DOHH2 (cell line): ENCODE measurements around the gene RPN1.

Experiments used
- H3F3A ChIP-seq: fragments of 200-600 bp; sonication (generic), shearing (Covaris generic); 2 replicates; pipeline ENCODE4 v1.6.0; 2016; ENCODE audit warnings: antibody characterized with exemption, mild to moderate bottlenecking; ENCODE audit not compliant: control insufficient read depth, insufficient read depth
- H3K27ac ChIP-seq: fragments of 200-600 bp; sonication (generic); 2 replicates; pipeline ENCODE4 v1.5.1; 2014; ENCODE audit warnings: low read depth, mild to moderate bottlenecking, low read length, moderate library complexity
- H3K27me3 ChIP-seq: fragments of 200-600 bp; sonication (generic); 2 replicates; pipeline ENCODE4 v1.6.1; 2014; ENCODE audit warnings: mild to moderate bottlenecking, low read length, mixed read lengths; ENCODE audit not compliant: control insufficient read depth
- H3K36me3 ChIP-seq: fragments of 200-600 bp; sonication (generic); 2 replicates; pipeline ENCODE4 v1.6.1; 2014; ENCODE audit warnings: mild to moderate bottlenecking, low read length, moderate library complexity, mixed read lengths; ENCODE audit not compliant: control insufficient read depth
- H3K4me1 ChIP-seq: fragments of 200-600 bp; sonication (generic); 2 replicates; pipeline ENCODE4 v1.6.1; 2014; ENCODE audit warnings: mild to moderate bottlenecking, low read length, mixed read lengths; ENCODE audit not compliant: control insufficient read depth
- H3K4me2 ChIP-seq: fragments of 200-600 bp; sonication (generic); 2 replicates; pipeline ENCODE4 v1.6.0; 2014; ENCODE audit warnings: mild to moderate bottlenecking, low read length, moderate library complexity
- H3K4me3 ChIP-seq: fragments of 200-600 bp; sonication (generic); 2 replicates; pipeline ENCODE4 v1.5.1; 2014; ENCODE audit warnings: mild to moderate bottlenecking, low read length, mixed read lengths
- H3K79me2 ChIP-seq: fragments of 200-600 bp; sonication (generic); 2 replicates; pipeline ENCODE4 v1.6.1; 2014; ENCODE audit warnings: mild to moderate bottlenecking, low read length, mixed read lengths; ENCODE audit not compliant: control insufficient read depth
- H3K9me2 ChIP-seq: fragments of 200-600 bp; sonication (generic); replicated peaks from 2 replicates; pipeline ENCODE4 v1.6.1; 2014; ENCODE audit warnings: mild to moderate bottlenecking, low read length, mixed read lengths; ENCODE audit not compliant: control insufficient read depth
- H3K9me3 ChIP-seq: fragments of 200-600 bp; sonication (generic); 2 replicates; pipeline ENCODE4 v1.6.1; 2014; ENCODE audit warnings: antibody characterized with exemption, low read length, mixed read lengths; ENCODE audit not compliant: control insufficient read depth, insufficient read depth
- H4K20me1 ChIP-seq: fragments of 200-600 bp; sonication (generic); 2 replicates; pipeline ENCODE4 v1.6.0; 2014; ENCODE audit warnings: low read depth, mild to moderate bottlenecking, antibody characterized with exemption, low read length, moderate library complexity; ENCODE audit not compliant: control insufficient read depth, insufficient read depth
- CTCF ChIP-seq: fragments of 200-600 bp; sonication (generic); IDR thresholded peaks from one replicate; pipeline ENCODE4 v1.5.1; 2014; ENCODE audit warnings: antibody characterized with exemption, mild to moderate bottlenecking, low read depth, low read length; ENCODE audit not compliant: poor library complexity, severe bottlenecking
- EZH2phosphoT487 ChIP-seq: fragments of 200-600 bp; sonication (generic); IDR thresholded peaks from 2 replicates; pipeline ENCODE4 v1.6.1; 2017; ENCODE audit warnings: borderline replicate concordance, mild to moderate bottlenecking, antibody characterized with exemption, low read length, moderate library complexity, mixed read lengths

The RPN1 gene

GRCh38 chr3:128575777-128576176 is 74.8 kb downstream of the RPN1 start:
- Histone ChIP-seq H3K36me3 (no peaks in the 10 kb centered on the region), H3F3A (no peaks in the 10 kb centered on the region), H3K79me2 (no peaks in the 10 kb centered on the region), H3K9me2 (no peaks in the 10 kb centered on the region), H3K27me3 (0 out of 2 replicates have a peak, but pooled peaks cover 3% of the 10 kb centered on the region), H3K4me1 (no peaks in the 10 kb centered on the region), H4K20me1 (no peaks in the 10 kb centered on the region), H3K27ac (no peak overlapping the region), H3K9me3 (0 out of 2 replicates have a peak, but pooled peaks cover 3% of the 10 kb centered on the region), H3K4me2 (no peak overlapping the region), H3K4me3 (no peak overlapping the region)
- TF ChIP-seq EZH2phosphoT487 (no peak), CTCF (no peak)

GRCh38 chr3:128573707-128574162 is 76.9 kb downstream of the RPN1 start:
- Histone ChIP-seq H3K4me1 (no peaks in the 10 kb centered on the region), H3K9me3 (no peaks in the 10 kb centered on the region), H3F3A (no peaks in the 10 kb centered on the region), H3K4me3 (no peak overlapping the region), H3K27ac (no peak overlapping the region), H4K20me1 (no peaks in the 10 kb centered on the region), H3K36me3 (no peaks in the 10 kb centered on the region), H3K79me2 (no peaks in the 10 kb centered on the region), H3K9me2 (no peaks in the 10 kb centered on the region), H3K27me3 (0 out of 2 replicates have a peak, but pooled peaks cover 3% of the 10 kb centered on the region), H3K4me2 (no peak overlapping the region)
- TF ChIP-seq CTCF: no peak
- no peak for TF ChIP-seq EZH2phosphoT487

- H3F3A ChIP-seq: no peaks in the 10 kb centered on the region
- no peaks in the 10 kb centered on the region for H3K9me2 ChIP-seq
- H3K27me3 ChIP-seq: 0 out of 2 replicates have a peak, but pooled peaks cover 3% of the 10 kb centered on the region
- no peaks in the 10 kb centered on the region for H4K20me1 ChIP-seq
- H3K4me3 ChIP-seq: no peak overlapping the region
- H3K4me1 ChIP-seq: no peaks in the 10 kb centered on the region
- H3K27ac ChIP-seq: no peak overlapping the region
- no peaks in the 10 kb centered on the region for H3K9me3 ChIP-seq
- H3K79me2 ChIP-seq: no peaks in the 10 kb centered on the region
- no peak for TF ChIP-seq EZH2phosphoT487
- no peak for TF ChIP-seq CTCF
- no peaks in the 10 kb centered on the region for H3K36me3 ChIP-seq
- no peak overlapping the region for H3K4me2 ChIP-seq
These were observed 77.5 kb downstream of the RPN1 start for GRCh38 chr3:128573160-128573559.
